ENCODE results near the gene DCAF16. TPM values are rescaled to one million over a fixed set of nuclear protein-coding genes. Genes with fewer than 3 reads are reported as not detected.

DCAF16 gene
- total RNA-seq, 1 donor from 2014 or later: 24.5 TPM

DNA sequence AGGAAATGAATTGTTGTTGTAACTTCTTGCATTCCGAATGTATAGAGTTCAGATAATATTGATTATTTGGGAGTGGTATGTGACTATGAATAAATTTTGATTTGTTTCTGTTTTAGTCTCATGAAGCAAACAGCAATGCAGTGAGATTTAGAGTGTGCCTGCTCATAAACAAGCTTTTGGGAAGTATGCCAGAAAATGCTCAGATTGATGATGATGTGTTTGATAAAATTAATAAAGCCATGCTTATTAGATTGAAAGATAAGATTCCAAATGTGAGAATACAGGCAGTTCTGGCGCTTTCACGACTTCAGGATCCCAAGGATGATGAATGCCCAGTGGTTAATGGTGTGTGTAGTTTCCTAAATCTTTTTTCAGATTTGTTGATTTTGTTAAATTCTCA, 2.2 kb upstream of the DCAF16 start:
- Mint-ChIP-seq H3K4me3 (ENCODE audit: unreplicated experiment) (peak overlapping the region; percentile 94), H3K27ac (ENCODE audit: unreplicated experiment) (peak overlapping the region; percentile 37)

DNA sequence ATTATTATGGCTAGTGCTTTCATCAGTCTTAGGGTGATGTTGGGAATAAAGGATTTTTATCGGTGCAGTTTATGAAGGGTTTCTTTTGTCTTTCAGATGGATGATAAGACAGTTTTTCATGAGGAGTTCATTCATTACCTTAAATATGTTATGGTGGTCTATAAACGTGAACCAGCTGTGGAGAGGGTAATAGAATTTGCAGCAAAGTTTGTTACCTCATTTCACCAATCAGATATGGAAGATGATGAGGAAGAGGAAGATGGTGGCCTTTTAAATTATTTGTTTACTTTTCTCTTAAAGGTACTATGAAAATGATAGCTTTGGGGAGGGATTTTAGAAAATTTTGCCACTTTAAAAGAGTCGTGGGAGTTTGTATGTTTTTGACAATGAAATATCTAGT, 1.6 kb upstream of the DCAF16 start:
- H3K4me3 Mint-ChIP-seq (ENCODE audit: unreplicated experiment): peak overlapping the region; percentile 94
- DNase-seq (ENCODE audit: low spot score): no peak
- no peaks in the 10 kb centered on the region for H3K36me3 Mint-ChIP-seq (ENCODE audit: low read depth)
- no peaks in the 10 kb centered on the region for H3K27me3 Mint-ChIP-seq (ENCODE audit: low read depth)
- H3K27ac Mint-ChIP-seq (ENCODE audit: unreplicated experiment): peak overlapping the region; percentile 90
- H3K9me3 Mint-ChIP-seq (ENCODE audit: low read depth): no peaks in the 10 kb centered on the region
- H3K4me1 Mint-ChIP-seq (ENCODE audit: low read depth): peaks cover 56% of the 10 kb centered on the region
- TF ChIP-seq, protein P1, sequence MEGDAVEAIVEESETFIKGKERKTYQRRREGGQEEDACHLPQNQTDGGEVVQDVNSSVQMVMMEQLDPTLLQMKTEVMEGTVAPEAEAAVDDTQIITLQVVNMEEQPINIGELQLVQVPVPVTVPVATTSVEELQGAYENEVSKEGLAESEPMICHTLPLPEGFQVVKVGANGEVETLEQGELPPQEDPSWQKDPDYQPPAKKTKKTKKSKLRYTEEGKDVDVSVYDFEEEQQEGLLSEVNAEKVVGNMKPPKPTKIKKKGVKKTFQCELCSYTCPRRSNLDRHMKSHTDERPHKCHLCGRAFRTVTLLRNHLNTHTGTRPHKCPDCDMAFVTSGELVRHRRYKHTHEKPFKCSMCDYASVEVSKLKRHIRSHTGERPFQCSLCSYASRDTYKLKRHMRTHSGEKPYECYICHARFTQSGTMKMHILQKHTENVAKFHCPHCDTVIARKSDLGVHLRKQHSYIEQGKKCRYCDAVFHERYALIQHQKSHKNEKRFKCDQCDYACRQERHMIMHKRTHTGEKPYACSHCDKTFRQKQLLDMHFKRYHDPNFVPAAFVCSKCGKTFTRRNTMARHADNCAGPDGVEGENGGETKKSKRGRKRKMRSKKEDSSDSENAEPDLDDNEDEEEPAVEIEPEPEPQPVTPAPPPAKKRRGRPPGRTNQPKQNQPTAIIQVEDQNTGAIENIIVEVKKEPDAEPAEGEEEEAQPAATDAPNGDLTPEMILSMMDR (IDR thresholded peaks at IDR 0.05): no peak

More for the DNA sequence above, 2.2 kb upstream of the DCAF16 start:
- no peaks in the 10 kb centered on the region for H3K27me3 Mint-ChIP-seq (ENCODE audit: low read depth)
- H3K36me3 Mint-ChIP-seq (ENCODE audit: low read depth): no peaks in the 10 kb centered on the region
- DNase-seq (ENCODE audit: low spot score): no peak
- peaks cover 56% of the 10 kb centered on the region for H3K4me1 Mint-ChIP-seq (ENCODE audit: low read depth)
- TF ChIP-seq, protein P1 (IDR thresholded peaks at IDR 0.05): no peak
- no peaks in the 10 kb centered on the region for H3K9me3 Mint-ChIP-seq (ENCODE audit: low read depth)

DNA sequence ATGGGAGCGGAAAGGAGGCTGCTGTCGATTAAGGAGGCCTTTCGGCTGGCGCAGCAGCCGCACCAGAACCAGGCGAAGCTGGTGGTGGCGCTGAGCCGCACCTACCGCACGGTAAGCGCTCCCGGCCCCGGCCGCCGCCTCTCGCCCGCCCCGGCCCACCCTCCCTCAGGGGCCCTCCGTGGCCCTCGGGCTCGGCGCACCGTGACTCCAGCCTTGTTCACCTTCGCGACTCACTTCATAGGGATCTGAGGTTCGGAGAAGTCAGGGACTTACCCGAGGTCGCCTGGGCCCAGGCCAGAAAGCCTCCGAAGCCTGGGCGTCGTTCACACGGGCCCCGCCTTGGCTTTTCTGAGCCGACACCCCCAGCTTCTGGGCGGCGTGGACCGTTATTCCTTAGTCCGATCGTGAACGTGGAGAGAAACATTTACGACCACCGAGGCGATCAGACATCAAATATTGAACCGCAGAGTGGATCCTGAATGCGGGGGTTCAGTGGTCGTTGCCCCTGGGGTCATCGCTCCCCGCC, 584 bp upstream of the DCAF16 start:
- Mint-ChIP-seq H3K36me3 (ENCODE audit: low read depth) (no peaks in the 10 kb centered on the region), H3K27me3 (ENCODE audit: low read depth) (no peaks in the 10 kb centered on the region), H3K9me3 (ENCODE audit: low read depth) (no peaks in the 10 kb centered on the region), H3K27ac (ENCODE audit: unreplicated experiment) (peak overlapping the region; percentile 90), H3K4me3 (ENCODE audit: unreplicated experiment) (peak overlapping the region; percentile 94), H3K4me1 (ENCODE audit: low read depth) (peaks cover 61% of the 10 kb centered on the region)
- TF ChIP-seq, protein P1 (IDR thresholded peaks at IDR 0.05): no peak
- DNase-seq (ENCODE audit: low spot score): no peak

DNA sequence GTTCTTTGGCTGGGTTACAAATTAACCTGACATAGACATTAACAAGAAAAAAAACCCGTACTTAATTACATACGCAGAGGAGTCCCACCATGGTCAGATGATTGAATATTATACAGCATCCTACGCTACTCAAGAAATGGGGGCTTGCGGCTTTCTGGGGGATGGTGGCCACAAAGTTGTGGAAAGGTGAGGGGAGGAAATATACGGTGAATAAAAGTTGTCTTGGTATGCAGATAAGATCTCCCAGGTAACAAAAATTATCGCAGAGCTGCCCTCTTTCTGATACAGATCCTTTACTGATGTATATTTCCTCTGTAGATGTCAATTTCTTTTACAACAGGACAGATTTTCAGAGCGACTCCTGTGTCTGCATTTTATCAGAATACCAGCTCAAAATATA, 890 bp downstream of the DCAF16 start:
- no peaks in the 10 kb centered on the region for H3K27me3 Mint-ChIP-seq (ENCODE audit: low read depth)
- H3K4me3 Mint-ChIP-seq (ENCODE audit: unreplicated experiment): peak overlapping the region; percentile 94
- H3K27ac Mint-ChIP-seq (ENCODE audit: unreplicated experiment): peak overlapping the region; percentile 99
- H3K9me3 Mint-ChIP-seq (ENCODE audit: low read depth): no peaks in the 10 kb centered on the region
- peaks cover 63% of the 10 kb centered on the region for H3K4me1 Mint-ChIP-seq (ENCODE audit: low read depth)
- DNase-seq (ENCODE audit: low spot score): no peak
- no peaks in the 10 kb centered on the region for H3K36me3 Mint-ChIP-seq (ENCODE audit: low read depth)
- TF ChIP-seq, protein P1 (IDR thresholded peaks at IDR 0.05): no peak

DNA sequence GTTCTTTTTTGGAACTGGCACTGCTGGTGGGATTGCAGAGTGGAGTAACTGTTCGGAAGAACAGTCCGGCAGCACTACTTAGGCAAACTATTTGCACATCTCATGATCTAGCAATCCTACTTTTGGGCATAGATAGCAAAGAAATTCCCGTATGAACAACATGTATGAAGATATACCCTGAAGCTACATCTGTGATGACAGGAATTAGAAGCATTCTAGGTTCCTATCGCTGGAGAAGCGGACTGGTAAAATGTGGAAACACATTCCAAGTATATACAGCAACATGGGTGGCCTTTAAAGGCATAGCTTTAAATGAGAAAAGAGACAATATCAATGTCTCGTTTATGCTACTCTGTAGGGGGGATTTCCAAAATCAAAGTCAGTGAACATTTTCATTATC, 3.1 kb downstream of the DCAF16 start:
- DNase-seq (ENCODE audit: low spot score): no peak
- Mint-ChIP-seq H3K36me3 (ENCODE audit: low read depth) (peaks cover 9% of the 10 kb centered on the region), H3K9me3 (ENCODE audit: low read depth) (no peaks in the 10 kb centered on the region), H3K27me3 (ENCODE audit: low read depth) (no peaks in the 10 kb centered on the region), H3K27ac (ENCODE audit: unreplicated experiment) (peak overlapping the region; percentile 13), H3K4me3 (ENCODE audit: unreplicated experiment) (peak overlapping the region; percentile 21), H3K4me1 (ENCODE audit: low read depth) (peaks cover 46% of the 10 kb centered on the region)
- TF ChIP-seq, protein P1 (IDR thresholded peaks at IDR 0.05): no peak
